NCI-H1417 treated with DMSO at 0.1 percent for 48 hours (cell line): ENCODE results near the gene CCL13.

Experiments used
- DNase-seq: peaks from one replicate; lab custom pipeline; 2025; lab: John Stamatoyannopoulos, UW

CCL13 gene

GRCh38 chr17:34384822-34385605 lies 28.7 kb downstream of the CCL13 start:
- no peak for DNase-seq

DNA sequence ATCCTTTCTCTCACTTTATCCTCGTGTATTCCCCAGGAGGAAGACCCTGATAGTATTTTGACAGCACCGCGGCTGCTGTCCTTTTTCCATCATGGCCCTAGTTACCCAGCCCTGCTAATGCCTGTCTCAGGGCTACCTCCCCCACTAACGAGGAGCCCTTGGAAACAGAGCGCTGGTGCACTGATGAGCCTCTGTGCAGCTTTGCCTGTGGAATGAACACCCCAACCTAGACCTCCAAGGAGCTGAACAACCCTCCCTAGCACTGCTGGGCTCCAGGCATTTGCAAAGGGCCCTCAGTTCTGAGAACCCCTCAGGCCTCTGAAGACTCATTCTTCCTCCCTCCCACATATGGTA lies 30.0 kb downstream of the CCL13 start:
- DNase-seq = no peak

DNA sequence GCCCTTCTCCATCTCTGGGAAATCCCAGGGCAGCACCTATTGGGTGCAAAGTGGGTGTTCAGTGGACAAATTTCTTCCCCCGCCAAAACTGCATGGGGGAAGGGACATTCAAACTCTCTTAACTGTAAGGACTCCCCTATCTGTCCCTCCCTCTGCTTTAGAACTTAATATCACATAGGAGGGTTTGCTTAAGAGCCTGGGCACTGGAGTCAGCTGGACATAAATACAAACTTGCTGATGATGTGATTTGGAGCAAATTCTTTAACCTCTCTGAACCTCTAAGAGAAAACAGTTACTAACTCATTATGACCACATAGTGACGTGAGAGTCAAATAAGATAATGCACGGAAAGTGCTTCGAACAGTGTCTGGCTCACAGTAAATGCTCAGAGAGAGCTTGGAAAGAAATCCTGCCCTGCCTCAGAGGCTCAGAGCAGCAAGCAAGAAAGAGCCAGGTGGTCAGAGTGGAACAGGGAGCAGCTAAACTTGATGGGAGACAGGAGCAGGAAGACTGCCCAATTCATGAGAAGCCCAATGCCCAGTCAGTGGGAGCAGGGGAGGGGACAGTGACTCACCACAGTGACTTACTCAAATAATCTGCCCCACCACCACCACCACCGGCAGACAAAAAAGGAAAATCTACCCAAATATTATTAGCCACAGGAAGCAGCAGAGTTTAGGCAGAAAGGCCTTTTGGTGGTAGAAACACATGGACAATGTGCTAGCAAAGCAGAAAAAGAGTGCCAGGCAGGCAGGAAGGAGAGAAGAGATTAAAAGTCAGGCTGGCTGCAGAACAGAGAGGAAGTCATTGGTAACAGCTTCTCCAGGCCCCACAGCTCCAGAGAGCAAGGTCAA lies 30.6 kb downstream of the CCL13 start:
- DNase-seq = no peak

DNA sequence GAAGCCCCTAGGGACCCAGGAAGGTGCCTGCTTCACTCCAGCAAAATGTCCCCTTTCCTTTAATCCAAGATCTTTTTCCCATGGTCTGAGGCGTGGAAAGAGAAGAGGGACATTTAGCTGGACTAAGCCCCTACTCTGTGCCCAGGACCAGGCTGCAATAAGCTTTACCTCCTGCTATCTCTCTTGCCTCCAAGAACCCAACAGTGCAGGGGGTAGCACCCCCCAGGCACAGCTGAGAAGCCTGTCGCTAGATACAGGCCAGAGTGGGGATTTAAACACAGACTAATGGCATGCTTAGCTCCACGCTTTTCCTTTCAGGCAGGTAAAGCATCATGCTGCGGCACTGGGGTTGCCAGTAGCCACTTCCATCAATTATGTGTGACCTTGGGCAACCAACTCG lies 31.3 kb downstream of the CCL13 start:
- no peak for DNase-seq

GRCh38 chr17:34389126-34389750 lies 33.0 kb downstream of the CCL13 start:
- DNase-seq = no peak

DNA sequence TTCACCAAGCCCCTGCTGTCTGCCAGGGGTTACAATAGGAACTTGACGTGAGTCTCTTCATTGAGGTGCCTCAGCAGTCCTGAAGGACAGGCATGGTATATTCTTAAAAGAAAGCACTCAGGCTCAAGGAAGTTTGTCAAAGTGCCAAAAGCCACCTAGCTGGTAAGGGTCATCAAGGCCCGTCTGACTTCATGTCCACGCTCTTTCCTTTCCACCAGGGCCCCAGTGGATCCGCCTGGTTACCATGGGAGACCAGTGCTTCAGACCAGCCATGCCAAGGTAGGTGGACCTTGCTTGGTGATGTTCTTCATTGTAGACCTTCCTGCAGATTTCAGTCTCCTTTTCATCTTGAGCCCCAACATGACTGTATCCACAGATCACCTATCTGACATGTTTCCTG lies 34.4 kb downstream of the CCL13 start:
- DNase-seq = no peak

DNA sequence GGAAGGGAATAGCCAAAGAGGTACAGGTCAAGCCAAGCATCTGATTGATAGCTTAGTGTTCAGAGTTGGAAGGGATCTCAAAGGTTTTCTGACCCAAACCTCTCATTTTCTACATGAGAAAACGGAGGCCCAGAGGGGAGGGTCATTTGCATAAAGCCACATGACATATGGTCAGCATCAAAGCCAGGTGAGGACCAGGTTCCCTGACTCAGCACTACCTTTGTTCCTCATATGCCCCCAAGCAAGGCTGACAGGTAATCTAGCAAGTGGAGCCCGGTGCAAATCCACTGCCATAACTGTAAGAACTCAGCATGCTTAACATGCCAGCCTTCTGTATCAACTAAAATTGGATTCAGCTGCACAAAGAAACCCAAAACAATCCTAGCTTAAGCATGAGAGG lies 35.0 kb downstream of the CCL13 start:
- DNase-seq = no peak

DNA sequence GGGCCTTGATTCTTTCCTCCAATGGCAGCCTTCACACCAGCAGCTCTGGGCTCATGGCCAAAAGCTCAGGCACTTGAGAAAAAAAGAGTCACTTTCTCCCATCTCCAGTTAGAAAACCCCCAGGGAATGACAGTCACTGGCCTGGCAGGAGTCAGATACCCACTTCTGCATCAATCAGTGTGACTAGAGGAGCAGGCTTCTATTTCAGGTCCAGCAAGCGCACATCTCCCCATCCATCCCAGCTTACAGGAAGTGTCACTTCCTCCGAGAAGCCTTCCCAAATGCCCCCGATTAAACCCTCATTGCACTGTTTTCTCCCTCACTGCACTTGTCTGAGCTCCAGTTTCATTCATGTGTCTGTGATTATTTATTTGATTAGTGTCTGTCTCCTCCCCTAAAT lies 37.1 kb downstream of the CCL13 start:
- no peak for DNase-seq

DNA sequence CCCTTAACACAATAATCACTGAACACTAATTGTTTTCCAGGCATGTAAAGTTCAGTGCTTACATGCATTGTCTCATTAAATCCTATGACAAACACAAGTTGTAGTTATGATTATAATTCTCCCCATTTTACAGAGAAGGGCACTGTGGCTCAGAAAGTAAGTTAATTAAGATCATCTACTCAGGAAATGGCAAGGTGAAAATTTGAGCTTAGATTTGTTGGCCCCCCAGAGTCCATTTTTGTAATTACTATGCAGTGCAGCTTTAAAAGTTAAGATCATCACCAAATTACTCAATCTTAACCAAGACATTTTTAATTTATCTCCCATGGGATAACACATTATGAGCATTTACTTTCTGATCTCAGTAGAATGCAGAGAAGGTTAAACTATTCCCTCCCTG lies 41.0 kb downstream of the CCL13 start:
- no peak for DNase-seq

DNA sequence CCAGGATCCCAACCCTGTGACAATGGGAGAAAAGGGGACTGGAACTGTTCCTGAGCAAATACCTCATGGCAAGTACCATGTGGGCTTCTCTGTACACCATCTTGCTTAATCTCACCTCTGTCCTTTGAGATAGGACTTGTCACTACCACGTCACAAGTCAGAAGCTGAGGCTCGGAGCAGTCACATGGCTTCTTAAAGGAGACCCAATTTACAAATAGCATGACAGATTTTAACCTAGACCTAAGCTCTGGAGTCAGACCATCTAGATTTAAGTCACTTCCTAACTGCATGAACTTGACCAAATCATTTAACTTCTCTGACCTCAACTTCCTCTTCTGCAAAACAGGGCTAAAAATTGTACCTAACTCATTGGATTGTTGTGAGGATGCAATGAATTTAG lies 42.7 kb downstream of the CCL13 start:
- DNase-seq = no peak

DNA sequence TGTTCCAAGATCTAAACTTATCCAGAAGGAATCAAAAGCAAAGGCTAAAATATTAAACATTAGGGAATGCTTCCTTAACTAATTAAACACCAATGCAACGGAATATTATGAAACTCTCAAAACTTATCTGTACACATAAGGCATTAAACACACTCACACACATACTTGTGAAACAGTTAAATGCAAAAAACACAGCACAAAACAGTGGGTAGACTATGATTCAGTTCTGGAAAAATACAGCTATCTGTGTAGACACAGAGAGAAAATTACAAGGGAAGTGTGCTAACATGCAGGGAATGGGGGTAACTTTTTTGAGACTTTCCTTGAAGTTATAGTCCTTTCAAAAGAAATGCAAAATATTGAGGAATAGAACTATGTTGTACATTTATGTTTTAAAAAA lies 43.4 kb downstream of the CCL13 start:
- DNase-seq = no peak

DNA sequence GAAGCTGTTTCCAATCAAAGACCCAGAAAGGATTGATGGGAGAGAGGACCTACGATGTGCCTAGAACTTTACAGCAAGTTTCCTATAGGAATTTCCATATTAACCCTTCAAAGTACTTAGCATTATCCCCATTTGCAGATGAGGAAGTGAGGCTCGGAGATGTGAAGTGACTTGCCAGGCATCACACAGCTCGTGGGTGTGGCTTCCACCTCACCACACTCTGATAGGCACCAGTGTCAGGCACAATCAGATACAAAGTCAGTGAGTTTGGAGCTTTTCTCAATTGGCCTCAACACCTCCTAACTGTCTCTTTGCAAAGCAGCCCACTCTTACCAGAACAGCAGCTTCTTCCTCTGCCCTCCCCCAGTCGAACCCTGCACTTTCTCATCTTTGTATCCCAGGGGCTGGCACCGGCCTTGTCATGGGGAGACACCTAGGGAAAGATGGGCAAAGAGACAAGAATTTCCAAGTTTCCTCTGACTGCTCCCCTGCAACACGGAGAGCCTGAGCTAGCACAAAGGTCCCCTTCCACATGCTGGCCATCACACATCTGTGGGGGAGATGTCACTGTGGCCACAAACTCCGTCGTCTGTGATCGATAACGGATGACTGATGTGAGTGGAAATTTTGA lies 44.1 kb downstream of the CCL13 start:
- DNase-seq = no peak

- no peak for DNase-seq
Observed at GRCh38 chr17:34401165-34401564, 44.9 kb downstream of the CCL13 start.

GRCh38 chr17:34403006-34403405 lies 46.7 kb downstream of the CCL13 start:
- DNase-seq = no peak

- DNase-seq = no peak
Observed at GRCh38 chr17:34406226-34406625, 49.9 kb downstream of the CCL13 start.
